DND-41 (cell line): Measurements from ENCODE around the gene SELENOI.

Experiments
- ATAC-seq: fragments of 200-7000 bp; cut with Tn5 transposase; 3 replicates; pipeline ENCODE4 v1.9.1; 2021; ENCODE audit warnings: low read depth; ENCODE audit not compliant: insufficient read depth
- DNase-seq: peaks from one replicate; pipeline ENCODE4 v3.0.0-alpha.2; 2020
- H2AFZ ChIP-seq: 2 replicates; pipeline ENCODE4 v1.6.0; 2012; ENCODE audit warnings: low read depth, low read length
- H3K27ac ChIP-seq: 2 replicates; pipeline ENCODE4 v1.5.1; 2012; ENCODE audit warnings: low read length, inconsistent platforms
- H3K27me3 ChIP-seq: fragments of 200-600 bp; sonication (generic); 2 replicates; pipeline ENCODE4 v1.6.0; 2012; ENCODE audit warnings: low read length, mild to moderate bottlenecking, inconsistent platforms; ENCODE audit not compliant: insufficient read depth, poor library complexity
- H3K36me3 ChIP-seq: 2 replicates; pipeline ENCODE4 v1.5.1; 2012; ENCODE audit warnings: low read length, inconsistent platforms; ENCODE audit not compliant: insufficient read depth
- H3K4me1 ChIP-seq: 2 replicates; pipeline ENCODE4 v1.5.1; 2012; ENCODE audit warnings: mild to moderate bottlenecking, low read length; ENCODE audit not compliant: insufficient read depth
- H3K4me2 ChIP-seq: 2 replicates; pipeline ENCODE4 v1.6.0; 2012; ENCODE audit warnings: mild to moderate bottlenecking, moderate library complexity, low read length, inconsistent platforms; ENCODE audit not compliant: insufficient read depth
- H3K4me3 ChIP-seq, 2 experiments: fragments of 200-600 bp in 1 of 2; shearing (Covaris generic) in 1 of 2; 2 replicates each; pipeline ENCODE4 v1.5.1; 2012 to 2016; ENCODE audit warnings: inconsistent platforms in 2 of 2, low read length in 2 of 2, mild to moderate bottlenecking in 2 of 2, low read depth in 1 of 2, moderate library complexity in 1 of 2
- H3K79me2 ChIP-seq: 2 replicates; pipeline ENCODE4 v1.6.0; 2012; ENCODE audit warnings: low read length, inconsistent platforms; ENCODE audit not compliant: insufficient read depth
- H3K9ac ChIP-seq: 2 replicates; pipeline ENCODE4 v1.6.0; 2012; ENCODE audit warnings: low read depth, mild to moderate bottlenecking, inconsistent platforms, low read length, moderate library complexity
- H3K9me3 ChIP-seq: 2 replicates; pipeline ENCODE4 v1.5.1; 2012; ENCODE audit warnings: low read length, moderate library complexity, mild to moderate bottlenecking, inconsistent platforms; ENCODE audit not compliant: insufficient read depth, severe bottlenecking
- H4K20me1 ChIP-seq: 2 replicates; pipeline ENCODE4 v1.6.0; 2012; ENCODE audit warnings: low read length; ENCODE audit not compliant: insufficient read depth
- CTCF ChIP-seq: IDR thresholded peaks from 2 replicates; pipeline ENCODE4 v1.5.1; 2012; ENCODE audit warnings: borderline replicate concordance, low read length, moderate library complexity, mild to moderate bottlenecking; ENCODE audit not compliant: poor library complexity, severe bottlenecking; ENCODE audit errors: extremely low read depth
- EZH2 ChIP-seq: IDR thresholded peaks from 3 replicates; pipeline ENCODE4 v1.6.1; 2012; ENCODE audit warnings: borderline replicate concordance, low read depth, mild to moderate bottlenecking, moderate library complexity, low read length, inconsistent platforms; ENCODE audit not compliant: severe bottlenecking

Gene SELENOI

GRCh38 chr2:26384597-26384996 lies 38.7 kb downstream of the SELENOI start:
- Histone ChIP-seq H2AFZ (no peak overlapping the region), H3K79me2 (no peaks in the 10 kb centered on the region), H3K9ac (no peak overlapping the region), H3K4me3 (no peak overlapping the region), H3K27me3 (no peaks in the 10 kb centered on the region), H3K4me2 (no peak overlapping the region), H3K27ac (no peak overlapping the region), H3K36me3 (peaks cover 83% of the 10 kb centered on the region), H3K9me3 (no peaks in the 10 kb centered on the region), H4K20me1 (0 out of 2 replicates have a peak, but pooled peaks cover 3% of the 10 kb centered on the region), H3K4me1 (no peaks in the 10 kb centered on the region)
- ATAC-seq (no peak), DNase-seq (no peak)
- no peak for TF ChIP-seq EZH2

GRCh38 chr2:26387189-26387588 lies 41.2 kb downstream of the SELENOI start:
- Histone ChIP-seq H3K4me1 (no peaks in the 10 kb centered on the region), H3K4me2 (no peak overlapping the region), H3K27ac (no peak overlapping the region), H4K20me1 (no peaks in the 10 kb centered on the region), H3K36me3 (peaks cover 79% of the 10 kb centered on the region), H3K79me2 (no peaks in the 10 kb centered on the region), H3K4me3 (no peak overlapping the region), H2AFZ (no peak overlapping the region), H3K9me3 (no peaks in the 10 kb centered on the region), H3K27me3 (no peaks in the 10 kb centered on the region), H3K9ac (no peak overlapping the region)
- no peak for DNase-seq
- ATAC-seq = no peak
- TF ChIP-seq EZH2 = no peak
- TF ChIP-seq CTCF = no peak

- no peak overlapping the region for H3K4me3 ChIP-seq
- H3K9ac ChIP-seq = no peak overlapping the region
- H2AFZ ChIP-seq = no peak overlapping the region
- H3K27me3 ChIP-seq = no peaks in the 10 kb centered on the region
- H3K79me2 ChIP-seq = no peaks in the 10 kb centered on the region
- H3K4me2 ChIP-seq = no peak overlapping the region
- DNase-seq = no peak
- no peaks in the 10 kb centered on the region for H4K20me1 ChIP-seq
- no peak for ATAC-seq
- no peak overlapping the region for H3K27ac ChIP-seq
- H3K4me1 ChIP-seq = no peaks in the 10 kb centered on the region
- H3K36me3 ChIP-seq = peaks cover 20% of the 10 kb centered on the region
- H3K9me3 ChIP-seq = no peaks in the 10 kb centered on the region
- TF ChIP-seq EZH2 = no peak
- no peak for TF ChIP-seq CTCF
These were observed 48.8 kb downstream of the SELENOI start for GRCh38 chr2:26394694-26395093.

DNA sequence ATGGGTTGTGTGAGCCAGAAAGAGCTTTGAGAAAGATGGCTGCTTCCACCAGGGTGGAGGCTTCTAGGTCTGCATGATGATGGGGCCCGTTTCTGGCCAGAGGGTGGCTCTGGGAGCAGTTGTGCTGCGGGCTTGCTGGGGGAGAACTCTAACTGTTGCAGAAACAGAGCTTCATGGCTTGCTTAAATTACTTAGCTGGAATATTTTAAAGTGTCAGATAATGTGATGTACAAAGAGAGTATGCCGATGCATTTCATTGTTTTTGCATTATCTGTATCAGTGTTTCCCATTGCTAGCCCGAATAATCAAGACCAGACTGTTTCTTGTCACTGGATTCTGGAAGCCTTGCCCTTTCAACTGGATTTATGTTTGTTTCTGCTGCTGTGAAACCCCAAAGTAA lies 49.5 kb downstream of the SELENOI start:
- Histone ChIP-seq H3K27ac (no peak overlapping the region), H3K4me3 (no peak overlapping the region), H2AFZ (no peak overlapping the region), H4K20me1 (no peaks in the 10 kb centered on the region), H3K36me3 (peaks cover 14% of the 10 kb centered on the region; the same call in 1 of the 2 replicates), H3K9me3 (no peaks in the 10 kb centered on the region), H3K4me2 (no peak overlapping the region), H3K27me3 (no peaks in the 10 kb centered on the region), H3K9ac (no peak overlapping the region), H3K79me2 (no peaks in the 10 kb centered on the region), H3K4me1 (no peaks in the 10 kb centered on the region)
- DNase-seq (no peak), ATAC-seq (no peak)
- TF ChIP-seq EZH2 (no peak), CTCF (no peak)
